Measurements from ENCODE around the gene MPLKIP.
"Not testable (repeated sequence)": the region's sequence is repeated elsewhere in the genome, so short reads cannot be mapped to it uniquely, and the experiment has no call there.

Gene MPLKIP

GRCh38 chr7:40122940-40123254, 11.5 kb downstream of the MPLKIP start:
- DNase-seq = no peak

GRCh38 chr7:40122100-40122939, 12.1 kb downstream of the MPLKIP start:
- DNase-seq = not testable (repeated sequence)

- DNase-seq = no peak
Measured at GRCh38 chr7:40120020-40120419, 14.4 kb downstream of the MPLKIP start.

- DNase-seq = not testable (repeated sequence)
Measured at GRCh38 chr7:40118201-40118600, 16.2 kb downstream of the MPLKIP start.

GRCh38 chr7:40117199-40117598, 17.2 kb downstream of the MPLKIP start:
- not testable (repeated sequence) for DNase-seq

GRCh38 chr7:40115936-40116335, 18.5 kb downstream of the MPLKIP start:
- DNase-seq = no peak

GRCh38 chr7:40105879-40106473, 28.4 kb downstream of the MPLKIP start:
- DNase-seq = no peak

- no peak for DNase-seq
Measured at GRCh38 chr7:40102897-40103296, 31.5 kb downstream of the MPLKIP start.

- DNase-seq = no peak
Measured at GRCh38 chr7:40101201-40101600, 33.2 kb downstream of the MPLKIP start.

GRCh38 chr7:40099837-40100236, 34.6 kb downstream of the MPLKIP start:
- no peak for DNase-seq

- DNase-seq = no peak
Measured at GRCh38 chr7:40098810-40099209, 35.6 kb downstream of the MPLKIP start.

GRCh38 chr7:40097728-40098127, 36.7 kb downstream of the MPLKIP start:
- no peak for DNase-seq

GRCh38 chr7:40095695-40096327, 38.6 kb downstream of the MPLKIP start:
- no peak for DNase-seq

- no peak for DNase-seq
Measured at GRCh38 chr7:40095230-40095629, 39.2 kb downstream of the MPLKIP start.

GRCh38 chr7:40093631-40094350, 40.6 kb downstream of the MPLKIP start:
- DNase-seq = no peak

GRCh38 chr7:40092182-40092581, 42.2 kb downstream of the MPLKIP start:
- no peak for DNase-seq

GRCh38 chr7:40077849-40078248, 56.6 kb downstream of the MPLKIP start:
- no peak for DNase-seq

Data from NCI-H1105 treated with DMSO at 0.1 percent for 48 hours (cell line).